Right atrium auricular region (tissue), 2 donors: ENCODE measurements around the gene KIF13A. TPM values are rescaled to one million over a fixed set of nuclear protein-coding genes. Genes with fewer than 3 reads are reported as not detected.
A peak's percentile ranks its signal among the peaks of the same experiment; 100 is the strongest.

Source experiments
- DNase-seq: peaks from one replicate; pipeline ENCODE4 v3.0.0-alpha.2; 2019; ENCODE audit warnings: low spot score
- H3K27ac ChIP-seq, 2 donors: fragments of 200-600 bp; sonication (generic); 1 replicate in 1 of 2; 2 replicates in 1 of 2; pipeline ENCODE4 v1.5.1; 2016 to 2019
- H3K27me3 ChIP-seq, 2 donors: fragments of 200-600 bp; sonication (generic); one replicate each; pipeline versions ENCODE4 v1.5.1 to v1.6.0; 2017 to 2019
- H3K36me3 ChIP-seq: fragments of 200-600 bp; sonication (generic); one replicate; pipeline ENCODE4 v1.5.1; 2016
- H3K4me1 ChIP-seq, 2 donors: fragments of 200-600 bp; sonication (generic); one replicate each; pipeline versions ENCODE4 v1.5.1 to v1.6.0; 2017 to 2019
- H3K4me3 ChIP-seq, 2 donors: fragments of 200-600 bp; sonication (generic); 1 replicate in 1 of 2; 2 replicates in 1 of 2; pipeline ENCODE4 v1.5.1; 2017 to 2019; ENCODE audit warnings: mild to moderate bottlenecking in 1 of 2, moderate library complexity in 1 of 2
- H3K9me3 ChIP-seq, 2 donors: fragments of 200-600 bp; sonication (generic); one replicate each; pipeline ENCODE4 v1.5.1; 2019
- CTCF ChIP-seq, 2 donors: fragments of 200-600 bp; sonication (generic); IDR thresholded peaks; one replicate each; pipeline ENCODE4 v1.5.1; 2019; ENCODE audit warnings: antibody characterized with exemption in 2 of 2
- total RNA-seq, 2 donors: library from RNA; depleted of rRNA; stranded (reverse); fragments of >200 nt; gene quantifications; one replicate each; pipeline ENCODE4 v1.1.0, GENCODE V29; 2016

Gene KIF13A
- total RNA-seq, 2 donors from 2014 or later, result 56.6 to 68.3 TPM

GRCh38 chr6:17728551-17729222 is 258.7 kb downstream of the KIF13A start:
- peaks cover 0 to 10% of the 10 kb centered on the region in 2 donors for H3K4me1 ChIP-seq
- no peak overlapping the region for H3K4me3 ChIP-seq
- H3K36me3 ChIP-seq, result no peaks in the 10 kb centered on the region
- no peak for DNase-seq
- H3K27ac ChIP-seq, result no peak overlapping the region
- no peaks in the 10 kb centered on the region for H3K27me3 ChIP-seq
- no peak for TF ChIP-seq CTCF (IDR thresholded peaks at IDR 0.05)
- no peaks in the 10 kb centered on the region for H3K9me3 ChIP-seq

- H3K4me3 ChIP-seq, result no peak overlapping the region
- no peak for TF ChIP-seq CTCF (IDR thresholded peaks at IDR 0.05)
- no peaks in the 10 kb centered on the region for H3K27me3 ChIP-seq
- no peaks in the 10 kb centered on the region for H3K36me3 ChIP-seq
- DNase-seq, result peak; percentile 54
- H3K27ac ChIP-seq, result no peak overlapping the region
- peaks cover 0 to 10% of the 10 kb centered on the region in 2 donors for H3K4me1 ChIP-seq
- no peaks in the 10 kb centered on the region for H3K9me3 ChIP-seq
Observed at GRCh38 chr6:17725083-17725482, 262.4 kb downstream of the KIF13A start.

- no peak overlapping the region for H3K4me3 ChIP-seq
- no peaks in the 10 kb centered on the region for H3K27me3 ChIP-seq
- H3K4me1 ChIP-seq, result peaks cover 0 to 10% of the 10 kb centered on the region in 2 donors
- no peak for TF ChIP-seq CTCF (IDR thresholded peaks at IDR 0.05)
- H3K9me3 ChIP-seq, result no peaks in the 10 kb centered on the region
- DNase-seq, result no peak
- no peaks in the 10 kb centered on the region for H3K36me3 ChIP-seq
- no peak overlapping the region for H3K27ac ChIP-seq
Observed at GRCh38 chr6:17724341-17724740, 263.1 kb downstream of the KIF13A start.

- Histone ChIP-seq H3K4me1 (peaks cover 0 to 10% of the 10 kb centered on the region in 2 donors), H3K9me3 (no peaks in the 10 kb centered on the region), H3K27ac (no peak overlapping the region), H3K36me3 (no peaks in the 10 kb centered on the region), H3K4me3 (no peak overlapping the region), H3K27me3 (no peaks in the 10 kb centered on the region)
- TF ChIP-seq CTCF (IDR thresholded peaks at IDR 0.05), result no peak
- no peak for DNase-seq
Observed at GRCh38 chr6:17721671-17722070, 265.8 kb downstream of the KIF13A start.

GRCh38 chr6:17719323-17720041 is 268.0 kb downstream of the KIF13A start:
- no peaks in the 10 kb centered on the region for H3K27me3 ChIP-seq
- no peaks in the 10 kb centered on the region for H3K4me1 ChIP-seq
- DNase-seq, result no peak
- no peaks in the 10 kb centered on the region for H3K36me3 ChIP-seq
- H3K27ac ChIP-seq, result no peak overlapping the region
- no peak overlapping the region for H3K4me3 ChIP-seq
- no peak for TF ChIP-seq CTCF (IDR thresholded peaks at IDR 0.05)
- H3K9me3 ChIP-seq, result no peaks in the 10 kb centered on the region
